Measurements from ENCODE around the gene ATP9A.

GRCh38 chr20:51565298-51566144 lies 202.7 kb downstream of the ATP9A start:
- no peak for TF ChIP-seq CTCF (conservative IDR thresholded peaks at IDR 0.05)
- TF ChIP-seq EZH2 (IDR thresholded peaks at IDR 0.05; ENCODE audit: low read depth) = no peak
